Esophagus muscularis mucosa (tissue), 4 donors: ENCODE measurements around the gene CASTOR1. TPM values are rescaled to one million over a fixed set of nuclear protein-coding genes. Genes with fewer than 3 reads are reported as not detected.

Source experiments
- DNase-seq: peaks from one replicate; pipeline ENCODE4 v3.0.0-alpha.2; 2017; ENCODE audit errors: extremely low spot score
- H3K27ac ChIP-seq, 4 donors: fragments of 200-600 bp; sonication (generic); replicated peaks in 1 of 4; 1 replicate in 3 of 4; 2 replicates in 1 of 4; pipeline ENCODE4 v1.5.1; 2016 to 2019; ENCODE audit warnings: mild to moderate bottlenecking in 1 of 4
- H3K27me3 ChIP-seq, 4 donors: fragments of 200-600 bp; sonication (generic); one replicate each; pipeline versions ENCODE4 v1.5.1 to v1.6.0; 2016 to 2019
- H3K36me3 ChIP-seq, 4 donors: fragments of 200-600 bp; sonication (generic); one replicate each; pipeline ENCODE4 v1.5.1; 2016 to 2019
- H3K4me1 ChIP-seq, 4 donors: fragments of 200-600 bp; sonication (generic); one replicate each; pipeline ENCODE4 v1.5.1; 2016 to 2019
- H3K4me3 ChIP-seq, 4 donors: fragments of 200-600 bp; sonication (generic); 1 replicate in 2 of 4; 2 replicates in 2 of 4; pipeline ENCODE4 v1.5.1; 2016 to 2019; ENCODE audit warnings: mild to moderate bottlenecking in 4 of 4, moderate library complexity in 1 of 4
- H3K9me3 ChIP-seq, 4 donors: fragments of 200-600 bp; sonication (generic); 1 replicate in 3 of 4; 2 replicates in 1 of 4; pipeline ENCODE4 v1.5.1; 2016 to 2019
- CTCF ChIP-seq, 3 experiments: fragments of 200-600 bp in 2 of 3; fragments of 450-650 bp in 1 of 3; sonication (generic) in 2 of 3; IDR thresholded peaks; one replicate each; pipeline ENCODE4 v1.5.1; 2017 to 2019; ENCODE audit warnings: antibody characterized with exemption in 3 of 3, mild to moderate bottlenecking in 2 of 3, moderate library complexity in 1 of 3
- EP300 ChIP-seq: sonication (generic); formaldehyde crosslinking; IDR thresholded peaks from one replicate; pipeline ENCODE4 v1.6.1; 2017; ENCODE audit warnings: antibody characterized with exemption
- POLR2A ChIP-seq: fragments of 450-650 bp; IDR thresholded peaks from one replicate; pipeline ENCODE4 v1.6.1; 2017; ENCODE audit warnings: antibody characterized with exemption, moderate library complexity, mild to moderate bottlenecking, low read depth
- POLR2AphosphoS5 ChIP-seq, 2 donors: sonication (generic); formaldehyde crosslinking; IDR thresholded peaks; one replicate each; pipeline ENCODE4 v1.6.1; 2017; ENCODE audit warnings: antibody characterized with exemption in 2 of 2
- WGBS: methylation state at CpG from one replicate; pipeline ENCODE4 v1.1.5; 2018; 5-methylcytosine and 5-hydroxymethylcytosine counted together
- intact Hi-C: fragments of 100-400 bp; cut with DNase I; formaldehyde crosslinking; loops from one replicate; pipeline ENCODE4 v1.15.1; 2023
- total RNA-seq, 4 donors: library from RNA; depleted of rRNA; stranded (reverse); fragments of >200 nt; gene quantifications; one replicate each; pipeline versions ENCODE4 v1.1.0 to v1.2.1, GENCODE V29; 2016

Gene CASTOR1
- total RNA-seq, 4 donors from 2014 or later, result 16.5 to 19.4 (median 17.8) TPM

- Histone ChIP-seq H3K4me3 (no peak overlapping the region), H3K27ac (no peak overlapping the region), H3K36me3 (no peaks in the 10 kb centered on the region), H3K27me3 (peaks cover 0 to 57% (median 8%) of the 10 kb centered on the region in 4 donors), H3K9me3 (no peaks in the 10 kb centered on the region), H3K4me1 (peaks cover 29 to 55% (median 49%) of the 10 kb centered on the region in 4 donors)
- 85% methylated on average over 5 of the region's 12 CpGs for WGBS
- no peak for DNase-seq
- TF ChIP-seq EP300 (no peak), CTCF (IDR thresholded peaks at IDR 0.05) (no peak), POLR2AphosphoS5 (IDR thresholded peaks at IDR 0.05) (no peak), POLR2A (no peak)
- intact Hi-C loops, result no loop called here
Measured at GRCh38 chr22:30250661-30251267, 38.5 kb downstream of the CASTOR1 start.

GRCh38 chr22:30250039-30250565 is 39.2 kb downstream of the CASTOR1 start:
- no peak for DNase-seq
- H3K9me3 ChIP-seq, result no peaks in the 10 kb centered on the region
- H3K4me1 ChIP-seq, result peaks cover 30 to 57% (median 53%) of the 10 kb centered on the region in 4 donors
- no peaks in the 10 kb centered on the region for H3K36me3 ChIP-seq
- no peak overlapping the region for H3K27ac ChIP-seq
- no peak overlapping the region for H3K4me3 ChIP-seq
- intact Hi-C loops, result no loop called here
- peaks cover 0 to 64% (median 10%) of the 10 kb centered on the region in 4 donors for H3K27me3 ChIP-seq
- no peak for TF ChIP-seq EP300
- no peak for TF ChIP-seq POLR2AphosphoS5 (IDR thresholded peaks at IDR 0.05)
- TF ChIP-seq POLR2A, result no peak
- no peak for TF ChIP-seq CTCF (IDR thresholded peaks at IDR 0.05)
- WGBS, result 89% methylated on average over 2 of the region's 3 CpGs

- H3K36me3 ChIP-seq, result no peaks in the 10 kb centered on the region
- peaks cover 30 to 57% (median 53%) of the 10 kb centered on the region in 4 donors for H3K4me1 ChIP-seq
- DNase-seq, result no peak
- peaks cover 0 to 64% (median 10%) of the 10 kb centered on the region in 4 donors for H3K27me3 ChIP-seq
- no peaks in the 10 kb centered on the region for H3K9me3 ChIP-seq
- TF ChIP-seq POLR2A (no peak), POLR2AphosphoS5 (IDR thresholded peaks at IDR 0.05) (no peak), EP300 (no peak), CTCF (IDR thresholded peaks at IDR 0.05) (no peak)
- H3K4me3 ChIP-seq, result peak overlapping the region in 2 of 4 donors; percentile 12 to 40
- intact Hi-C loops, result no loop called here
- 62% methylated on average over 24 of the region's 27 CpGs for WGBS
- peak overlapping the region in 1 of 4 donors; percentile 39 for H3K27ac ChIP-seq
Measured at GRCh38 chr22:30249049-30250038, 40.0 kb downstream of the CASTOR1 start.

DNA sequence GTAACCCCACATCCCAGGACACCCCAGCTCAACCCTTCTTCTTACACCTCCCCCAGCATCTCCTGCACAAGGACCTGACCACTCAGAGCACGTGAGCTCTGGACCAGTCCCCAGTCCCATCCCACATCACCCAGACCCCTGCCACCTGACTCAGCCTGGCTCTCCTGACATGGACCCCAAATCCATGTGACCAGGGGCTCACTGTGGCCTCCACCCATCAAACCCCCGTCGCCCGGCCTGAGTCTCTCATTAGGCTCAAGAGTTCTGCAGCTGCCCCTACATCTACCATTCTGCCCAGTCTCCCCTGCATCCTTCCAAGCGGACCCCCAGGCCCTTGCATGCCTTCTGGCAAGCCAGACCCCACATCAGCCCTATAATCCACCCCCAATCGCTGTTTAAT is 40.8 kb downstream of the CASTOR1 start:
- Histone ChIP-seq H3K27me3 (peaks cover 0 to 68% (median 10%) of the 10 kb centered on the region in 4 donors), H3K9me3 (no peaks in the 10 kb centered on the region), H3K4me1 (peaks cover 26 to 55% (median 48%) of the 10 kb centered on the region in 4 donors), H3K4me3 (peak overlapping the region in 1 of 4 donors; percentile 40), H3K36me3 (no peaks in the 10 kb centered on the region), H3K27ac (no peak overlapping the region)
- intact Hi-C loops, result no loop called here
- no peak for DNase-seq
- WGBS, result 86% methylated on average over 6 of the region's 6 CpGs
- no peak for TF ChIP-seq POLR2A
- no peak for TF ChIP-seq CTCF (IDR thresholded peaks at IDR 0.05)
- no peak for TF ChIP-seq EP300
- TF ChIP-seq POLR2AphosphoS5 (IDR thresholded peaks at IDR 0.05), result no peak
